HepG2 (cell line): ENCODE data around the gene PLPPR2. TPM values are rescaled to one million over a fixed set of nuclear protein-coding genes. Genes with fewer than 3 reads are reported as not detected.

Experiments used
- FOXJ3 ChIP-seq: sonication (generic); formaldehyde crosslinking; IDR thresholded peaks from 2 replicates; pipeline ENCODE4 v1.4.0; 2020; ENCODE audit warnings: missing genetic modification reagents, mild to moderate bottlenecking, borderline replicate concordance
- HDAC6 ChIP-seq: fragments of 200-600 bp; sonication (generic); IDR thresholded peaks from 2 replicates; pipeline ENCODE4 v1.7.0; 2017; ENCODE audit warnings: mild to moderate bottlenecking, antibody characterized with exemption, low read length, low read depth
- KMT2B ChIP-seq: IDR thresholded peaks from 2 replicates; pipeline ENCODE4 v1.6.1; 2016; ENCODE audit warnings: missing genetic modification reagents, missing compliant biosample characterization
- MED1 ChIP-seq: sonication (generic); formaldehyde crosslinking; IDR thresholded peaks from 2 replicates; pipeline ENCODE4 v1.4.0; 2020; ENCODE audit warnings: missing genetic modification reagents
- MIXL1 ChIP-seq: IDR thresholded peaks from 2 replicates; pipeline ENCODE4 v1.6.1; 2016
- MTERF4 ChIP-seq: sonication (generic); formaldehyde crosslinking; IDR thresholded peaks from 2 replicates; pipeline ENCODE4 v1.8.0; 2023; ENCODE audit warnings: mild to moderate bottlenecking, missing genetic modification reagents
- NR2C2 ChIP-seq: sonication (generic); formaldehyde crosslinking; IDR thresholded peaks from 2 replicates; pipeline ENCODE4 v1.4.0; 2020; ENCODE audit warnings: missing genetic modification reagents, mild to moderate bottlenecking, moderate library complexity, borderline replicate concordance
- PLSCR1 ChIP-seq: sonication (generic); formaldehyde crosslinking; IDR thresholded peaks from 2 replicates; pipeline ENCODE4 v1.5.0; 2020; ENCODE audit warnings: missing genetic modification reagents, mild to moderate bottlenecking, borderline replicate concordance
- SCMH1 ChIP-seq: sonication (generic); formaldehyde crosslinking; IDR thresholded peaks from 2 replicates; pipeline ENCODE4 v1.9.0; 2021; ENCODE audit warnings: missing genetic modification reagents, mild to moderate bottlenecking, borderline replicate concordance
- TBX3 ChIP-seq: fragments of 450-650 bp; IDR thresholded peaks from 2 replicates; pipeline ENCODE4 v1.6.1; 2017; ENCODE audit warnings: antibody characterized with exemption, mild to moderate bottlenecking, inconsistent platforms, borderline replicate concordance
- ZKSCAN5 ChIP-seq: sonication (generic); formaldehyde crosslinking; IDR thresholded peaks from 2 replicates; pipeline ENCODE4 v1.5.1; 2020; ENCODE audit warnings: mild to moderate bottlenecking, missing genetic modification reagents
- ZNF253 ChIP-seq: sonication (generic); formaldehyde crosslinking; IDR thresholded peaks from 2 replicates; pipeline ENCODE4 v1.8.0; 2022; ENCODE audit warnings: mild to moderate bottlenecking, missing genetic modification reagents, borderline replicate concordance
- ZNF329 ChIP-seq: sonication (generic); formaldehyde crosslinking; IDR thresholded peaks from 2 replicates; pipeline ENCODE4 v1.9.0; 2021; ENCODE audit warnings: low read depth, mild to moderate bottlenecking, missing genetic modification reagents
- ZNF331 ChIP-seq: sonication (generic); formaldehyde crosslinking; IDR thresholded peaks from 2 replicates; pipeline ENCODE4 v1.4.0; 2020; ENCODE audit warnings: missing genetic modification reagents
- ZNF44 ChIP-seq: sonication (generic); formaldehyde crosslinking; IDR thresholded peaks from 2 replicates; pipeline ENCODE4 v1.5.1; 2020; ENCODE audit warnings: mild to moderate bottlenecking, missing genetic modification reagents
- ZNF468 ChIP-seq: sonication (generic); formaldehyde crosslinking; IDR thresholded peaks from 2 replicates; pipeline ENCODE4 v1.8.0; 2022; ENCODE audit warnings: mild to moderate bottlenecking, moderate library complexity, missing genetic modification reagents
- ZNF569 ChIP-seq: sonication (generic); formaldehyde crosslinking; IDR thresholded peaks from 2 replicates; pipeline ENCODE4 v1.5.0; 2020; ENCODE audit warnings: mild to moderate bottlenecking, missing genetic modification reagents, moderate library complexity, borderline replicate concordance
- ZNF672 ChIP-seq: sonication (generic); formaldehyde crosslinking; IDR thresholded peaks from 2 replicates; pipeline ENCODE4 v1.8.1; 2022; ENCODE audit warnings: missing genetic modification reagents
- ZNF781 ChIP-seq: sonication (generic); formaldehyde crosslinking; IDR thresholded peaks from 2 replicates; pipeline ENCODE4 v1.5.1; 2020; ENCODE audit warnings: borderline replicate concordance, mild to moderate bottlenecking, missing genetic modification reagents; ENCODE audit errors: not compliant biosample characterization
- polyA plus RNA-seq, 8 experiments: library from polyadenylated mRNA; depleted of rRNA in 3 of 8; stranded (reverse) in 7 of 8; unstranded in 1 of 8; fragments of >200 nt; fragmentation: Illumina TruSeq in 4 of 8; extraction: Trizol in 4 of 8; gene quantifications; 2 replicates each; pipeline versions ENCODE4 v1.2.1 to v1.2.3, GENCODE V29; 2011 to 2016; ENCODE audit warnings: low read depth in 4 of 8, missing spikeins in 1 of 8, mixed read lengths in 1 of 8; ENCODE audit not compliant: insufficient read depth in 1 of 8
- total RNA-seq, 5 experiments: library from RNA; depleted of rRNA; stranded (reverse); fragments of >200 nt; fragmentation: Illumina TruSeq; extraction: Trizol; gene quantifications; 2 replicates each; pipeline ENCODE4 v1.2.3, GENCODE V29; 2016; ENCODE audit warnings: low read depth in 1 of 5
- TF ChIP-seq, protein P1 (sequence below): sonication (generic); formaldehyde crosslinking; IDR thresholded peaks from 2 replicates; pipeline ENCODE4 v1.9.0; 2021; ENCODE audit warnings: missing genetic modification reagents, borderline replicate concordance
- TF ChIP-seq, protein P2 (sequence below): sonication (generic); formaldehyde crosslinking; conservative IDR thresholded peaks from 2 replicates; pipeline ENCODE4 v1.8.1; 2023; ENCODE audit warnings: missing genetic modification reagents
- TF ChIP-seq, protein P3 (sequence below): IDR thresholded peaks from 2 replicates; pipeline ENCODE4 v1.6.1; 2016
- TF ChIP-seq, protein P4 (sequence below): IDR thresholded peaks from 2 replicates; pipeline ENCODE4 v1.6.1; 2016

Gene PLPPR2
- total and polyA plus RNA-seq, 2 of the 13 experiments (the other 11 are each of a cell fraction or from before 2014, with no cell fraction given), result 1.5 to 2.1 TPM

DNA sequence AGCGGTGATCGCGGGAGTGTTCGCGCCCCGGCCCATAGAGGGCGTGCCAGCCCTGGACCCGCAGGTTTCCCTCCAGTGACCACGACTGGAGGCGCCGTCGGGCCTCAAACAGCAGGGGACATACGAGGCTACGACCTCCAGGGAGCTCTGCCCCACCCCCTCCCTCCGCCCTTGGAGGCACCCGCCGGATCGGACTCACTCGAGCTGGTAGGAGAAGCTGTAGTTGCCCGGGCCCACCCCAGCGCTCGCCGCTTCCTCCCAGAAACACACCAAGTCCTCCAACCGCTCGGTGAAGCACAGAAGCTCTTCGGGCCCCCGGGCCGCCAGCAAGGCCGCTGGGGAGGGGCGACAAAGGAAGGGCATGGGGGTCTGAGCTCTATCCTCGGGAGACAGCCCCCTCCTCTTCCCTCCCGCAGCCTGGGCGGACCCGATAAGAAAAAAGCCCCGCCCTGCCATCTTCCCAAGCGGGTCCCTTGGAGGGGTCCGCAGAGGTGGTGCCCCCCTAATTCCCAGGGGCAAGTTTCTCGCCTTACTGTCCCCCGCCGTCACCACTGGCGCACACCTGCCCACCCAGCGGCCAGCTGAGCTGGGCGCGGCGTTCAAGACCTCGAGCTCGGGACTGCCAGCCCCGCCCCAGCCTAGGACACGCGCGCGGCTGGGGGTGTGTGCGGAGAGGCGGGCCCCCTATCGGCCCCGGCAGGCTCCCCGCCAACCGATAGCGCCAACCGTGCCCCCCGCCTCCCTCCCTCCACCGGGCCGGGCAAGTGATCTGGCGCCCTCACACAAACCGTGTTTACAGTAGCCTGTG is 27.9 kb downstream of the PLPPR2 start (continued):
- TF ChIP-seq ZKSCAN5 (CRISPR knock-in tag) (no peak), PLSCR1 (CRISPR knock-in tag) (no peak), ZNF329 (CRISPR knock-in tag) (no peak), MIXL1 (no peak), ZNF44 (CRISPR knock-in tag) (no peak), FOXJ3 (CRISPR knock-in tag) (no peak), ZNF781 (CRISPR knock-in tag) (no peak), ZNF569 (CRISPR knock-in tag) (no peak), ZNF468 (CRISPR knock-in tag) (no peak), MTERF4 (CRISPR knock-in tag) (no peak), MED1 (CRISPR knock-in tag) (0 out of 2 replicates have a peak, but pooled peaks have one; percentile 18), ZNF672 (no peak), HDAC6 (no peak), TBX3 (0 out of 2 replicates have a peak, but pooled peaks have one; percentile 10), ZNF331 (peak; percentile 41; the same call in 1 of the 2 replicates), KMT2B (CRISPR knock-in tag) (no peak), SCMH1 (CRISPR knock-in tag) (no peak), ZNF253 (CRISPR knock-in tag) (no peak), NR2C2 (no peak)
- TF ChIP-seq, protein P1, sequence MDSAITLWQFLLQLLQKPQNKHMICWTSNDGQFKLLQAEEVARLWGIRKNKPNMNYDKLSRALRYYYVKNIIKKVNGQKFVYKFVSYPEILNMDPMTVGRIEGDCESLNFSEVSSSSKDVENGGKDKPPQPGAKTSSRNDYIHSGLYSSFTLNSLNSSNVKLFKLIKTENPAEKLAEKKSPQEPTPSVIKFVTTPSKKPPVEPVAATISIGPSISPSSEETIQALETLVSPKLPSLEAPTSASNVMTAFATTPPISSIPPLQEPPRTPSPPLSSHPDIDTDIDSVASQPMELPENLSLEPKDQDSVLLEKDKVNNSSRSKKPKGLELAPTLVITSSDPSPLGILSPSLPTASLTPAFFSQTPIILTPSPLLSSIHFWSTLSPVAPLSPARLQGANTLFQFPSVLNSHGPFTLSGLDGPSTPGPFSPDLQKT (CRISPR knock-in tag), result no peak
- TF ChIP-seq, protein P2, sequence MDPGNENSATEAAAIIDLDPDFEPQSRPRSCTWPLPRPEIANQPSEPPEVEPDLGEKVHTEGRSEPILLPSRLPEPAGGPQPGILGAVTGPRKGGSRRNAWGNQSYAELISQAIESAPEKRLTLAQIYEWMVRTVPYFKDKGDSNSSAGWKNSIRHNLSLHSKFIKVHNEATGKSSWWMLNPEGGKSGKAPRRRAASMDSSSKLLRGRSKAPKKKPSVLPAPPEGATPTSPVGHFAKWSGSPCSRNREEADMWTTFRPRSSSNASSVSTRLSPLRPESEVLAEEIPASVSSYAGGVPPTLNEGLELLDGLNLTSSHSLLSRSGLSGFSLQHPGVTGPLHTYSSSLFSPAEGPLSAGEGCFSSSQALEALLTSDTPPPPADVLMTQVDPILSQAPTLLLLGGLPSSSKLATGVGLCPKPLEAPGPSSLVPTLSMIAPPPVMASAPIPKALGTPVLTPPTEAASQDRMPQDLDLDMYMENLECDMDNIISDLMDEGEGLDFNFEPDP (CRISPR knock-in tag), result no peak
- TF ChIP-seq, protein P3, sequence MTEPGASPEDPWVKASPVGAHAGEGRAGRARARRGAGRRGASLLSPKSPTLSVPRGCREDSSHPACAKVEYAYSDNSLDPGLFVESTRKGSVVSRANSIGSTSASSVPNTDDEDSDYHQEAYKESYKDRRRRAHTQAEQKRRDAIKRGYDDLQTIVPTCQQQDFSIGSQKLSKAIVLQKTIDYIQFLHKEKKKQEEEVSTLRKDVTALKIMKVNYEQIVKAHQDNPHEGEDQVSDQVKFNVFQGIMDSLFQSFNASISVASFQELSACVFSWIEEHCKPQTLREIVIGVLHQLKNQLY (CRISPR knock-in tag), result no peak
- TF ChIP-seq, protein P4, sequence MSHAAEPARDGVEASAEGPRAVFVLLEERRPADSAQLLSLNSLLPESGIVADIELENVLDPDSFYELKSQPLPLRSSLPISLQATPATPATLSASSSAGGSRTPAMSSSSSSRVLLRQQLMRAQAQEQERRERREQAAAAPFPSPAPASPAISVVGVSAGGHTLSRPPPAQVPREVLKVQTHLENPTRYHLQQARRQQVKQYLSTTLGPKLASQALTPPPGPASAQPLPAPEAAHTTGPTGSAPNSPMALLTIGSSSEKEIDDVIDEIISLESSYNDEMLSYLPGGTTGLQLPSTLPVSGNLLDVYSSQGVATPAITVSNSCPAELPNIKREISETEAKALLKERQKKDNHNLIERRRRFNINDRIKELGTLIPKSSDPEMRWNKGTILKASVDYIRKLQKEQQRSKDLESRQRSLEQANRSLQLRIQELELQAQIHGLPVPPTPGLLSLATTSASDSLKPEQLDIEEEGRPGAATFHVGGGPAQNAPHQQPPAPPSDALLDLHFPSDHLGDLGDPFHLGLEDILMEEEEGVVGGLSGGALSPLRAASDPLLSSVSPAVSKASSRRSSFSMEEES (CRISPR knock-in tag), result no peak
